C4-2B (cell line): ENCODE data around the gene BRD7.

Experiments
- H3K27ac ChIP-seq: fragments of 450-650 bp; 2 replicates; pipeline ENCODE4 v1.5.1; 2017
- ZFX ChIP-seq: fragments of 450-650 bp; IDR thresholded peaks from 2 replicates; pipeline ENCODE4 v1.6.1; 2017
- TF ChIP-seq, protein P1 (sequence below): fragments of 450-650 bp; conservative IDR thresholded peaks from 2 replicates; pipeline ENCODE4 v1.5.1; 2017; ENCODE audit warnings: mild to moderate bottlenecking

BRD7 gene

DNA sequence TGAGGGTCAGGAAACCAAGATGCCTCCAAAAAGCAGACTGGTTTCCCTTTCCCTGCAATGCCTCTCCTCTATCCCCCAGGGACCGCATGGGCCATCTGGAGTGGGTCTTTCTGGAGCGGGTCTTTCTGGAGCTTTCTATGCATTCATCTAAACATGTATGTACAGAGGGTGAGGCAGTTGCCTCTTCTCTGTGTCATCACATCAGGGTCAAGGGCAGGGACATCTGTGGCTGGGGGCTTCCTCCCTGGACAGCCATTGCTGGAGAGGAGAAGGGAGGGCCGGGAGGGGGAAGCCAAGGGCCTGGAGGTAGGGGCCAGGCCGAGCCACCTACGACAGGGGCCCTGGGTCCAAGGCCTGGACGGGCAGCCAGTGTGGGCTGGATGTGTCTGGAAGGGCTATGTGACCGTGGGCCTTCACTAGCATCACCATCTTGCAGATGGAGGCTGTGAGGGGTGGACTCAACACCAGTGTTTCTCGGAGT, 101.6 kb downstream of the BRD7 start:
- TF ChIP-seq, protein P1, sequence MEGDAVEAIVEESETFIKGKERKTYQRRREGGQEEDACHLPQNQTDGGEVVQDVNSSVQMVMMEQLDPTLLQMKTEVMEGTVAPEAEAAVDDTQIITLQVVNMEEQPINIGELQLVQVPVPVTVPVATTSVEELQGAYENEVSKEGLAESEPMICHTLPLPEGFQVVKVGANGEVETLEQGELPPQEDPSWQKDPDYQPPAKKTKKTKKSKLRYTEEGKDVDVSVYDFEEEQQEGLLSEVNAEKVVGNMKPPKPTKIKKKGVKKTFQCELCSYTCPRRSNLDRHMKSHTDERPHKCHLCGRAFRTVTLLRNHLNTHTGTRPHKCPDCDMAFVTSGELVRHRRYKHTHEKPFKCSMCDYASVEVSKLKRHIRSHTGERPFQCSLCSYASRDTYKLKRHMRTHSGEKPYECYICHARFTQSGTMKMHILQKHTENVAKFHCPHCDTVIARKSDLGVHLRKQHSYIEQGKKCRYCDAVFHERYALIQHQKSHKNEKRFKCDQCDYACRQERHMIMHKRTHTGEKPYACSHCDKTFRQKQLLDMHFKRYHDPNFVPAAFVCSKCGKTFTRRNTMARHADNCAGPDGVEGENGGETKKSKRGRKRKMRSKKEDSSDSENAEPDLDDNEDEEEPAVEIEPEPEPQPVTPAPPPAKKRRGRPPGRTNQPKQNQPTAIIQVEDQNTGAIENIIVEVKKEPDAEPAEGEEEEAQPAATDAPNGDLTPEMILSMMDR, result no peak
- no peak for TF ChIP-seq ZFX

DNA sequence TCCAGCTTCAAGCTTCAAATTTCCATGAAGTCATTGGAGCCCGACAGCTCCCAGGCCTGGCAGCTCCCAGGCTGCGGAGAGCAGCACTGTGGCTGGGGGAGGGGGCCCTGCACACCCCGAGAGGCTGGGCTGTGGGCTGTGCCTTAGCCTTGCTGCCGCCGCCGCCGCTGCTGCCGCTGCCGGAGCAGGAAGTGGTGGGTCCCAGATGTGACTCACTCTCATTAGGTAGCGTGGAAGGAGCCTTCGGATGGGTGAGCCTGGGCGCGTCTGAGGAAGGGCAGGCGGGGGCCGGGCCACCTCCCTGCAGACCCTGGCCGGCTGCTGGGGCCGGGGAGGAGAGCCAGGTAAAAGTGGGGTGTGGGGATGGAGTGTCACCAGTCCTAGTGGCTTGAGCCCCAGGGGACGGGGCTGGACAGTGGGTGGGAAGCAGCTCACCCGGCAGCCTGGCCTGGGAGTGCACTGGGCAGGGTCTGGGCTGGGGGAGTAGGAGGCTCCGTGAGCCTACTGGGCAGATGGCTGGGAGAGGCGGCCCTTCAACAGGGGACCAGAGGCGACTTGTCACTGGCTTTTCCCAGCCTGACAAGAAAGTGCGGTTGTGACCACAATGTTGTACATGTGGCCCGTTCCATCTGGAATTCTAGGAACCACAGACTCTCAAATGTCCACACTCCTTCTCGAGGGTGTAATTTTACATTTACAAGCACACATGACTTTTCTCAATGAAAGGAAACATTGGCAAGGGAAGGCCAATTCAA, 102.3 kb downstream of the BRD7 start, which contains the start of gene ADCY7:
ADCY7 (plus strand) TSS at position 215 of the 755 bp plus-strand sequence. CDS start 21,629 bp downstream, outside the sequence.
- H3K27ac ChIP-seq, result peak within 1 kb of the TSS; percentile 22; the same call in 1 of the 2 replicates
- TF ChIP-seq, protein P1, result no peak
- no peak for TF ChIP-seq ZFX

More for the DNA sequence above, 101.6 kb downstream of the BRD7 start:
- peak overlapping the region; percentile 22; the same call in 1 of the 2 replicates for H3K27ac ChIP-seq
